CD4-positive, CD25-positive, alpha-beta regulatory T cell (primary cell): ENCODE data around the gene TMEFF2. TPM values are rescaled to one million over a fixed set of nuclear protein-coding genes. Genes with fewer than 3 reads are reported as not detected.
"Not testable (repeated sequence)": the region's sequence is repeated elsewhere in the genome, so short reads cannot be mapped to it uniquely, and the experiment has no call there.

Source experiments
- ATAC-seq, 2 donors: fragments of 150-1000 bp; cut with Tn5 transposase; one replicate each; pipeline ENCODE4 v1.10.0; 2021; ENCODE audit warnings: low read depth in 2 of 2, moderate number of reproducible peaks in 2 of 2, moderate library complexity in 1 of 2
- DNase-seq, 3 donors: peaks; one replicate each; pipeline versions ENCODE4 v3.0.0 to v3.0.0-alpha.2; 2012 to 2022; ENCODE audit warnings: mixed read lengths in 1 of 3
- H3K27ac ChIP-seq: one replicate; pipeline ENCODE4 v1.7.0; 2013; ENCODE audit warnings: mild to moderate bottlenecking, low read length; ENCODE audit not compliant: insufficient read depth, poor library complexity, severe bottlenecking
- H3K27me3 ChIP-seq: one replicate; pipeline ENCODE4 v1.7.0; 2013; ENCODE audit warnings: low read length; ENCODE audit not compliant: control insufficient read depth, insufficient read depth
- H3K36me3 ChIP-seq: one replicate; pipeline ENCODE4 v1.7.0; 2013; ENCODE audit warnings: mild to moderate bottlenecking, low read length, moderate library complexity; ENCODE audit not compliant: control insufficient read depth, insufficient read depth
- H3K4me1 ChIP-seq: 2 replicates; pipeline ENCODE4 v1.7.0; 2013; ENCODE audit warnings: mild to moderate bottlenecking, low read length; ENCODE audit not compliant: insufficient read depth, control insufficient read depth, poor library complexity, severe bottlenecking
- H3K4me3 ChIP-seq: one replicate; pipeline ENCODE4 v1.7.0; 2013; ENCODE audit warnings: low read depth, mild to moderate bottlenecking, low read length, moderate library complexity
- H3K9me3 ChIP-seq, 2 experiments: 1 replicate in 1 of 2; 2 replicates in 1 of 2; pipeline ENCODE4 v1.7.0; 2013; ENCODE audit warnings: low read length in 2 of 2, mild to moderate bottlenecking in 1 of 2, moderate library complexity in 1 of 2; ENCODE audit not compliant: control insufficient read depth in 2 of 2
- H3K27ac Mint-ChIP-seq, 3 donors: one replicate each; pipeline ENCODE4 v1.8.0; 2020 to 2022; ENCODE audit warnings: mild to moderate bottlenecking in 3 of 3, mixed read lengths in 3 of 3, moderate library complexity in 2 of 3
- H3K27me3 Mint-ChIP-seq: one replicate; pipeline ENCODE4 v1.8.0; 2022; ENCODE audit warnings: mild to moderate bottlenecking, mixed read lengths
- H3K36me3 Mint-ChIP-seq: one replicate; pipeline ENCODE4 v1.8.0; 2020; ENCODE audit warnings: mixed read lengths
- H3K4me1 Mint-ChIP-seq, 4 donors: one replicate each; pipeline ENCODE4 v1.8.0; 2020 to 2022; ENCODE audit warnings: mixed read lengths in 4 of 4, mild to moderate bottlenecking in 1 of 4
- H3K4me3 Mint-ChIP-seq, 4 donors: one replicate each; pipeline ENCODE4 v1.8.0; 2020 to 2022; ENCODE audit warnings: mild to moderate bottlenecking in 4 of 4, mixed read lengths in 4 of 4, moderate library complexity in 3 of 4
- H3K9me3 Mint-ChIP-seq, 7 donors: one replicate each; pipeline ENCODE4 v1.8.0; 2020 to 2022; ENCODE audit warnings: mixed read lengths in 7 of 7, mild to moderate bottlenecking in 3 of 7, moderate library complexity in 2 of 7
- polyA plus RNA-seq, 4 donors: library from polyadenylated mRNA; unstranded; fragments of 300-500 nt; fragmentation: Illumina TruSeq; gene quantifications; one replicate each; pipeline ENCODE4 v1.2.3, GENCODE V29; 2021
- total RNA-seq: library from RNA; stranded (reverse); gene quantifications from one replicate; pipeline ENCODE4 v1.2.3, GENCODE V29; 2022

The TMEFF2 gene
- total and polyA plus RNA-seq, 5 donors from 2014 or later: not detected

GRCh38 chr2:192145496-192145895 lies 49.2 kb downstream of the TMEFF2 start:
- ATAC-seq: no peak
- no peaks in the 10 kb centered on the region for H3K36me3 ChIP-seq
- H3K4me3 ChIP-seq: no peak overlapping the region
- H3K4me1 ChIP-seq: no peaks in the 10 kb centered on the region
- no peaks in the 10 kb centered on the region for H3K27me3 ChIP-seq
- DNase-seq: no peak
- H3K4me1 Mint-ChIP-seq: no peaks in the 10 kb centered on the region
- no peak overlapping the region for H3K4me3 Mint-ChIP-seq
- peaks cover 4% of the 10 kb centered on the region for H3K27me3 Mint-ChIP-seq
- H3K27ac ChIP-seq: no peak overlapping the region
- H3K36me3 Mint-ChIP-seq: no peaks in the 10 kb centered on the region
- H3K9me3 ChIP-seq: no peaks in the 10 kb centered on the region
- peaks cover 0 to 3% (median 0%) of the 10 kb centered on the region in 7 donors for H3K9me3 Mint-ChIP-seq
- no peak overlapping the region for H3K27ac Mint-ChIP-seq

- H3K4me3 ChIP-seq: no peak overlapping the region
- H3K36me3 Mint-ChIP-seq: no peaks in the 10 kb centered on the region
- no peak overlapping the region for H3K27ac ChIP-seq
- H3K9me3 Mint-ChIP-seq: peaks cover 0 to 1% (median 0%) of the 10 kb centered on the region in 7 donors
- H3K4me3 Mint-ChIP-seq: peak overlapping the region in 1 of 4 donors; percentile 21
- H3K4me1 ChIP-seq: no peaks in the 10 kb centered on the region
- H3K9me3 ChIP-seq: no peaks in the 10 kb centered on the region
- no peak for DNase-seq
- H3K27ac Mint-ChIP-seq: no peak overlapping the region
- peaks cover 6% of the 10 kb centered on the region for H3K27me3 Mint-ChIP-seq
- no peaks in the 10 kb centered on the region for H3K36me3 ChIP-seq
- no peaks in the 10 kb centered on the region for H3K4me1 Mint-ChIP-seq
- ATAC-seq: no peak
- H3K27me3 ChIP-seq: no peaks in the 10 kb centered on the region
Measured at GRCh38 chr2:192140236-192140839, 54.4 kb downstream of the TMEFF2 start.

- Mint-ChIP-seq H3K36me3 (no peaks in the 10 kb centered on the region), H3K27ac (no peak overlapping the region), H3K9me3 (peaks cover 0 to 1% (median 0%) of the 10 kb centered on the region in 7 donors), H3K27me3 (peaks cover 6% of the 10 kb centered on the region), H3K4me3 (no peak overlapping the region), H3K4me1 (no peaks in the 10 kb centered on the region)
- Histone ChIP-seq H3K4me3 (no peak overlapping the region), H3K27ac (no peak overlapping the region), H3K4me1 (no peaks in the 10 kb centered on the region), H3K27me3 (no peaks in the 10 kb centered on the region), H3K9me3 (no peaks in the 10 kb centered on the region), H3K36me3 (no peaks in the 10 kb centered on the region)
- DNase-seq (no peak), ATAC-seq (no peak)
Measured at GRCh38 chr2:192139813-192140212, 54.9 kb downstream of the TMEFF2 start.

- ATAC-seq: no peak
- H3K27ac Mint-ChIP-seq: no peak overlapping the region
- H3K9me3 Mint-ChIP-seq: peaks cover 0 to 1% (median 0%) of the 10 kb centered on the region in 7 donors
- DNase-seq: no peak
- Histone ChIP-seq H3K9me3 (no peaks in the 10 kb centered on the region), H3K36me3 (no peaks in the 10 kb centered on the region), H3K27ac (no peak overlapping the region), H3K4me1 (no peaks in the 10 kb centered on the region), H3K27me3 (no peaks in the 10 kb centered on the region), H3K4me3 (no peak overlapping the region)
- H3K27me3 Mint-ChIP-seq: peaks cover 6% of the 10 kb centered on the region
- no peak overlapping the region for H3K4me3 Mint-ChIP-seq
- H3K36me3 Mint-ChIP-seq: no peaks in the 10 kb centered on the region
- H3K4me1 Mint-ChIP-seq: no peaks in the 10 kb centered on the region
Measured at GRCh38 chr2:192137451-192137850, 57.3 kb downstream of the TMEFF2 start.

- not testable (repeated sequence) for DNase-seq, H3K36me3 Mint-ChIP-seq, H3K4me3 Mint-ChIP-seq, H3K4me1 Mint-ChIP-seq, H3K27ac Mint-ChIP-seq, H3K36me3 ChIP-seq, ATAC-seq, H3K27me3 ChIP-seq, H3K27me3 Mint-ChIP-seq, H3K9me3 ChIP-seq, H3K9me3 Mint-ChIP-seq, H3K27ac ChIP-seq, H3K4me1 ChIP-seq, H3K4me3 ChIP-seq
Measured at GRCh38 chr2:192132604-192133003, 62.1 kb downstream of the TMEFF2 start.

- H3K9me3 ChIP-seq, H3K27ac ChIP-seq, H3K9me3 Mint-ChIP-seq, H3K27ac Mint-ChIP-seq, H3K4me3 Mint-ChIP-seq, ATAC-seq, H3K4me3 ChIP-seq, H3K36me3 ChIP-seq, H3K4me1 ChIP-seq, H3K4me1 Mint-ChIP-seq, H3K27me3 ChIP-seq, DNase-seq, H3K36me3 Mint-ChIP-seq: not testable (repeated sequence)
- H3K27me3 Mint-ChIP-seq: peaks cover 13% of the 10 kb centered on the region
Measured at GRCh38 chr2:192130312-192130711, 64.4 kb downstream of the TMEFF2 start.

- H3K27me3 ChIP-seq: no peaks in the 10 kb centered on the region
- no peak overlapping the region for H3K27ac ChIP-seq
- H3K4me1 ChIP-seq: no peaks in the 10 kb centered on the region
- H3K36me3 ChIP-seq: no peaks in the 10 kb centered on the region
- Mint-ChIP-seq H3K4me1 (peaks cover 0 to 2% (median 0%) of the 10 kb centered on the region in 4 donors), H3K27ac (no peak overlapping the region), H3K27me3 (peaks cover 13% of the 10 kb centered on the region), H3K9me3 (peaks cover 0 to 2% (median 0%) of the 10 kb centered on the region in 7 donors), H3K36me3 (no peaks in the 10 kb centered on the region), H3K4me3 (no peak overlapping the region)
- H3K9me3 ChIP-seq: no peaks in the 10 kb centered on the region
- no peak overlapping the region for H3K4me3 ChIP-seq
- DNase-seq (no peak), ATAC-seq (no peak)
Measured at GRCh38 chr2:192128655-192129054, 66.1 kb downstream of the TMEFF2 start.

- no peaks in the 10 kb centered on the region for H3K36me3 Mint-ChIP-seq
- DNase-seq: no peak
Measured at GRCh38 chr2:192127434-192127833, 67.3 kb downstream of the TMEFF2 start.

More at GRCh38 chr2:192127434-192127833, 67.3 kb downstream of the TMEFF2 start:
- H3K27me3 ChIP-seq: no peaks in the 10 kb centered on the region
- Mint-ChIP-seq H3K4me1 (peaks cover 0 to 2% (median 0%) of the 10 kb centered on the region in 4 donors), H3K9me3 (peaks cover 0 to 2% (median 0%) of the 10 kb centered on the region in 7 donors), H3K4me3 (no peak overlapping the region), H3K27ac (no peak overlapping the region), H3K27me3 (peaks cover 13% of the 10 kb centered on the region)
- no peaks in the 10 kb centered on the region for H3K4me1 ChIP-seq
- no peak overlapping the region for H3K27ac ChIP-seq
- no peak overlapping the region for H3K4me3 ChIP-seq
- H3K36me3 ChIP-seq: no peaks in the 10 kb centered on the region
- H3K9me3 ChIP-seq: no peaks in the 10 kb centered on the region
- ATAC-seq: no peak
